ENCODE data around the gene HEATR5A. TPM values are rescaled to one million over a fixed set of nuclear protein-coding genes. Genes with fewer than 3 reads are reported as not detected.

HEATR5A gene
- total and polyA plus RNA-seq, 2 of the 13 experiments (the other 11 are each of a cell fraction or from before 2014, with no cell fraction given) = 36.4 to 105 TPM

DNA sequence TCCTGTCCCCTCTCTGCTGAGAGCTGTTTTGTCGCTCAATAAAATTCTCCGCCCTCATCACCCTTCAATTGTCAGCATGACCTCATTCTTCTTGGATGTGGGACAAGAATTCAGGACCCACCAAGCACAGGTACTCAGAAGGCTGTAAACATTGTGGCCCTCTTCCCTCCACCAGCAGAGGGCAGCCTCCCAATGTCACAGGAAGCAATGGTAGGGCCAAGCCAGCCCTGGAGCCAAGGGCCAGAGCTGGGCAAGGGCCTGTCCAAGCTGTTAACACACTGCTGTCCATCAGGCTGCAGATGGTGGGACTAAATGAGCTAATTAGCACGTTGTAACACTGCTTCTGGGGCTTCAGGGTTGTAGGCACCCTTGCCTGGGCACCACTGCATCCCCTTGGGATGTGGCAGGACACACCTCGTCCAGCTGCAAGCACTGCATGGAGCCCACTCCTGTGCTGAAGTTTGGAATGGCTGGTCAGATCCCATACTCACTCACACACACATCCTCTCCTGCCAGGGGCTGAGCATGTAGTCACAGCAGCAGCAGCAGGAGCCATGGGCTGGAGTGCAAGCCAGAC lies 150.1 kb downstream of the HEATR5A start (continued):
- TF ChIP-seq ZFP91 (CRISPR knock-in tag; IDR thresholded peaks at IDR 0.05; ENCODE audit: borderline replicate concordance) (peak; percentile 72), ZIK1 (CRISPR knock-in tag; IDR thresholded peaks at IDR 0.05; ENCODE audit: borderline replicate concordance, low read depth) (peak; percentile 89), ZFP1 (CRISPR knock-in tag; IDR thresholded peaks at IDR 0.05) (no peak), SMAD9 (CRISPR knock-in tag; IDR thresholded peaks at IDR 0.05) (no peak), ZMYM4 (CRISPR knock-in tag; IDR thresholded peaks at IDR 0.05) (peak; percentile 92), SIN3B (IDR thresholded peaks at IDR 0.05; ENCODE audit: low read length) (no peak), TCF7 (IDR thresholded peaks at IDR 0.05; ENCODE audit: low read depth) (0 out of 2 replicates have a peak, but pooled peaks have one; percentile 3), RAD21 (CRISPR knock-in tag; IDR thresholded peaks at IDR 0.05) (peak; percentile 53), ZMAT3 (CRISPR knock-in tag; conservative IDR thresholded peaks at IDR 0.05) (peak; percentile 71; the same call in 1 of the 2 replicates), ATRX (CRISPR knock-in tag; IDR thresholded peaks at IDR 0.05; ENCODE audit: borderline replicate concordance) (no peak), BORCS8-MEF2B (CRISPR knock-in tag; IDR thresholded peaks at IDR 0.05) (peak; percentile 88), CAMTA2 (CRISPR knock-in tag; IDR thresholded peaks at IDR 0.05; ENCODE audit: borderline replicate concordance) (no peak), ZNF792 (CRISPR knock-in tag; IDR thresholded peaks at IDR 0.05) (0 out of 2 replicates have a peak, but pooled peaks have one; percentile 3), ARHGAP35 (CRISPR knock-in tag; IDR thresholded peaks at IDR 0.05; ENCODE audit: borderline replicate concordance) (0 out of 2 replicates have a peak, but pooled peaks have one; percentile 3), NR2F6 (IDR thresholded peaks at IDR 0.05) (peak; percentile 17; the same call in 1 of the 2 replicates), NR2F6 (CRISPR knock-in tag; IDR thresholded peaks at IDR 0.05) (peak; percentile 57; the same call in 1 of the 2 replicates)
- TF ChIP-seq, protein P1, sequence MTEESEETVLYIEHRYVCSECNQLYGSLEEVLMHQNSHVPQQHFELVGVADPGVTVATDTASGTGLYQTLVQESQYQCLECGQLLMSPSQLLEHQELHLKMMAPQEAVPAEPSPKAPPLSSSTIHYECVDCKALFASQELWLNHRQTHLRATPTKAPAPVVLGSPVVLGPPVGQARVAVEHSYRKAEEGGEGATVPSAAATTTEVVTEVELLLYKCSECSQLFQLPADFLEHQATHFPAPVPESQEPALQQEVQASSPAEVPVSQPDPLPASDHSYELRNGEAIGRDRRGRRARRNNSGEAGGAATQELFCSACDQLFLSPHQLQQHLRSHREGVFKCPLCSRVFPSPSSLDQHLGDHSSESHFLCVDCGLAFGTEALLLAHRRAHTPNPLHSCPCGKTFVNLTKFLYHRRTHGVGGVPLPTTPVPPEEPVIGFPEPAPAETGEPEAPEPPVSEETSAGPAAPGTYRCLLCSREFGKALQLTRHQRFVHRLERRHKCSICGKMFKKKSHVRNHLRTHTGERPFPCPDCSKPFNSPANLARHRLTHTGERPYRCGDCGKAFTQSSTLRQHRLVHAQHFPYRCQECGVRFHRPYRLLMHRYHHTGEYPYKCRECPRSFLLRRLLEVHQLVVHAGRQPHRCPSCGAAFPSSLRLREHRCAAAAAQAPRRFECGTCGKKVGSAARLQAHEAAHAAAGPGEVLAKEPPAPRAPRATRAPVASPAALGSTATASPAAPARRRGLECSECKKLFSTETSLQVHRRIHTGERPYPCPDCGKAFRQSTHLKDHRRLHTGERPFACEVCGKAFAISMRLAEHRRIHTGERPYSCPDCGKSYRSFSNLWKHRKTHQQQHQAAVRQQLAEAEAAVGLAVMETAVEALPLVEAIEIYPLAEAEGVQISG (CRISPR knock-in tag; IDR thresholded peaks at IDR 0.05) = no peak
- TF ChIP-seq, protein P2, sequence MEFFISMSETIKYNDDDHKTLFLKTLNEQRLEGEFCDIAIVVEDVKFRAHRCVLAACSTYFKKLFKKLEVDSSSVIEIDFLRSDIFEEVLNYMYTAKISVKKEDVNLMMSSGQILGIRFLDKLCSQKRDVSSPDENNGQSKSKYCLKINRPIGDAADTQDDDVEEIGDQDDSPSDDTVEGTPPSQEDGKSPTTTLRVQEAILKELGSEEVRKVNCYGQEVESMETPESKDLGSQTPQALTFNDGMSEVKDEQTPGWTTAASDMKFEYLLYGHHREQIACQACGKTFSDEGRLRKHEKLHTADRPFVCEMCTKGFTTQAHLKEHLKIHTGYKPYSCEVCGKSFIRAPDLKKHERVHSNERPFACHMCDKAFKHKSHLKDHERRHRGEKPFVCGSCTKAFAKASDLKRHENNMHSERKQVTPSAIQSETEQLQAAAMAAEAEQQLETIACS (CRISPR knock-in tag; IDR thresholded peaks at IDR 0.05) = no peak
- TF ChIP-seq, protein P3, sequence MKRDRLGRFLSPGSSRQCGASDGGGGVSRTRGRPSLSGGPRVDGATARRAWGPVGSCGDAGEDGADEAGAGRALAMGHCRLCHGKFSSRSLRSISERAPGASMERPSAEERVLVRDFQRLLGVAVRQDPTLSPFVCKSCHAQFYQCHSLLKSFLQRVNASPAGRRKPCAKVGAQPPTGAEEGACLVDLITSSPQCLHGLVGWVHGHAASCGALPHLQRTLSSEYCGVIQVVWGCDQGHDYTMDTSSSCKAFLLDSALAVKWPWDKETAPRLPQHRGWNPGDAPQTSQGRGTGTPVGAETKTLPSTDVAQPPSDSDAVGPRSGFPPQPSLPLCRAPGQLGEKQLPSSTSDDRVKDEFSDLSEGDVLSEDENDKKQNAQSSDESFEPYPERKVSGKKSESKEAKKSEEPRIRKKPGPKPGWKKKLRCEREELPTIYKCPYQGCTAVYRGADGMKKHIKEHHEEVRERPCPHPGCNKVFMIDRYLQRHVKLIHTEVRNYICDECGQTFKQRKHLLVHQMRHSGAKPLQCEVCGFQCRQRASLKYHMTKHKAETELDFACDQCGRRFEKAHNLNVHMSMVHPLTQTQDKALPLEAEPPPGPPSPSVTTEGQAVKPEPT (CRISPR knock-in tag; IDR thresholded peaks at IDR 0.05; ENCODE audit: low read depth) = peak; percentile 97
- TF ChIP-seq, protein P4, sequence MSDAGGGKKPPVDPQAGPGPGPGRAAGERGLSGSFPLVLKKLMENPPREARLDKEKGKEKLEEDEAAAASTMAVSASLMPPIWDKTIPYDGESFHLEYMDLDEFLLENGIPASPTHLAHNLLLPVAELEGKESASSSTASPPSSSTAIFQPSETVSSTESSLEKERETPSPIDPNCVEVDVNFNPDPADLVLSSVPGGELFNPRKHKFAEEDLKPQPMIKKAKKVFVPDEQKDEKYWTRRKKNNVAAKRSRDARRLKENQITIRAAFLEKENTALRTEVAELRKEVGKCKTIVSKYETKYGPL (CRISPR knock-in tag; IDR thresholded peaks at IDR 0.05) = no peak
- TF ChIP-seq, protein P5, sequence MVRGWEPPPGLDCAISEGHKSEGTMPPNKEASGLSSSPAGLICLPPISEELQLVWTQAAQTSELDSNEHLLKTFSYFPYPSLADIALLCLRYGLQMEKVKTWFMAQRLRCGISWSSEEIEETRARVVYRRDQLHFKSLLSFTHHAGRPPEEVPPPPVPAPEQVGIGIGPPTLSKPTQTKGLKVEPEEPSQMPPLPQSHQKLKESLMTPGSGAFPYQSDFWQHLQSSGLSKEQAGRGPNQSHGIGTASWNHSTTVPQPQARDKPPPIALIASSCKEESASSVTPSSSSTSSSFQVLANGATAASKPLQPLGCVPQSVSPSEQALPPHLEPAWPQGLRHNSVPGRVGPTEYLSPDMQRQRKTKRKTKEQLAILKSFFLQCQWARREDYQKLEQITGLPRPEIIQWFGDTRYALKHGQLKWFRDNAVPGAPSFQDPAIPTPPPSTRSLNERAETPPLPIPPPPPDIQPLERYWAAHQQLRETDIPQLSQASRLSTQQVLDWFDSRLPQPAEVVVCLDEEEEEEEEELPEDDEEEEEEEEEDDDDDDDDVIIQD (CRISPR knock-in tag; IDR thresholded peaks at IDR 0.05; ENCODE audit: low read depth) = peak; percentile 50
